Measurements from ENCODE around the gene TOP3A.

Gene TOP3A

DNA sequence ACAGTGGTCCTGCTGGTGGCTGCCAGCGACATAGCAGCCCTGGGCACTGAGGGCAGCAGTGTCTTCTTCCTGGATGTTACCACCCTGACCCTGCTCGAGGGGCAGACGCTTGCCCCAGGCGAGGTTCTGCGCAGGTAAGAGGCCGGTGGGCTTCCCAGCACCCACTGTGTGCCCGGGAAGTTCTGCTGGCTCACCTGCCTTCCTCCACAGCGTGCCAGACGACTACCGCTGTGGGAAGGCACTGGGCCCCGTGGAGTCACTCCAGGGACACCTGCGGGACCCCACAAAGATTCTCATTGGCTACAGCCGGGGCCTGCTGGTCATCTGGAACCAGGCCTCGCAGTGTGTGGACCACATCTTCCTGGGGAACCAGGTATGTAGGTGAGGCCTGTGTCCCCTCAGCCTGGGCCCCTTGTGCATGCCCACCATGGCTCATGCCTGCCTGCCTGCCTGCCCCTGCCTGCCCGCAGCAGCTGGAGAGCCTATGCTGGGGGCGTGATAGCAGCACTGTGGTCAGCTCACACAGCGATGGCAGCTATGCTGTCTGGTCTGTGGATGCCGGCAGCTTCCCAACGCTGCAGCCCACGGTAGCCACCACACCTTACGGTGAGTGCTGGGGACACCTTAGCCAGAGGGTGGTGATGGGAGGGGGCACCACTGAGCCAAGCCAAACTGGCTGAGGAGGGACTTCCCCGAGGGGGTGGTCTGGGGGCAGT lies 80.8 kb downstream of the TOP3A start:
- TF ChIP-seq CTCF (IDR thresholded peaks at IDR 0.05; ENCODE audit: extremely low read depth, missing control alignments) = no peak
- DNase-seq (ENCODE audit: low spot score) = no peak

DNA sequence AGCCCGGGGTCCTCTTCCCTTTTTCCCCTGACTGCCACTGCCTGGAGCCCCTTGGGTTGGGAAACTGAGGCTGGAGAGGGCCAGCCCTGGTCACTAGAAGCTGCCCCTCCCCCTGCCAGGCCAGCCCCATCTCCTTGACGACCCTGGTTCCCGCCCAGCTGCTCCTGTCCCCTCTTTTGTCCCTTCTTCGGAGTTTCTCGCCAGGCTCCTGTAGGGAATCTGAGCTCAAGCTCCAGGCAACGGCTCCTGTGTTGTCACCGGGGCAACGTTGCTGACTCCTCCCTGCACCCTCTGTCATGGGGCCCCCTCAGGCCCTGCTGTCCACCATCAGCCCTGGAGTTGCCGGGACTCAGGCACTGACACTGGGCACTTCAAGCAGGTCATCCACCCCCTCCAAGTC lies 83.6 kb downstream of the TOP3A start:
- TF ChIP-seq CTCF (IDR thresholded peaks at IDR 0.05; ENCODE audit: extremely low read depth, missing control alignments) = no peak
- DNase-seq (ENCODE audit: low spot score) = no peak

DNA sequence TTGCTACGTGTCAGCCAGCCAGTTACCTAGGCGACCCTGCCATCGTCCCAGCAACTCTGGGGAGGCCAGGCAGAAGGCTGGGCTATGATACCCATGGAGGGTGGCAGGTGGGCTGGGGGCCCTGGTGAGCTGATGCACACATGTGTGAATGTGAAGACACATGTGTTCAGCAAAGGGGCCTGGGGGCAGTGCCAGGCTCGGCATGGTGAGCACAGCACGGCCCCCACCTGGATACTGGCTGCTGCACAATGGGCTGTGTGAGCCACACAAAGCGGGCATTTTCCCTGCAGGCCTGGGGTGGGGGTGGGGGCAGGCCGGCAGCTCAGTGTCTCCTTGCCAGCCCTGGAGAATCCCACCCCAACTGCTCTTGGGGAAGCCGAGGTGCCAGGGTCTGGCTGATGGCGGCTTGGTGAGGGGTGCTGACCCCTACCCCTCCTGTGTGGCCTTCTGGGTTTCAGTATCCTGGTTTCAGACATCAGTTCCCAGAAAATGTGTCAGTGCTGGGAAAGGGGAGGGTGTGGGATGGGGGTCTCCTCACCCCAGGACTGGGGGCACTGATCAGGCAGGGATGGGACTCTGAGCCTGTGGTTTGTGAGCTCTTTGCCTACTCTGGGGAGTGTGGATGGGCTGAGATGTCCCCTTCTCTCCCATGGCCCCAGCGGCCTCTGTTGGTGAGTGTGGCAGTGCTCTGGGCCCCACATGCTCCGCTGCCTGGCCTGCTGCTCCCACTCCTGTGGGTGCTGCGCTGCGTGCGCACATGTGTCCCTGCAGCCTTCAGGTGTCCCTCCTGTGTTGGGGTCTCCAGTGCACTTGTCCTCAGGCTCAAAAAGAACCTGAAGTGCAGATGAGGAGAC lies 84.3 kb downstream of the TOP3A start:
- no peak for DNase-seq (ENCODE audit: low spot score)
- TF ChIP-seq CTCF (IDR thresholded peaks at IDR 0.05; ENCODE audit: extremely low read depth, missing control alignments) = no peak

DNA sequence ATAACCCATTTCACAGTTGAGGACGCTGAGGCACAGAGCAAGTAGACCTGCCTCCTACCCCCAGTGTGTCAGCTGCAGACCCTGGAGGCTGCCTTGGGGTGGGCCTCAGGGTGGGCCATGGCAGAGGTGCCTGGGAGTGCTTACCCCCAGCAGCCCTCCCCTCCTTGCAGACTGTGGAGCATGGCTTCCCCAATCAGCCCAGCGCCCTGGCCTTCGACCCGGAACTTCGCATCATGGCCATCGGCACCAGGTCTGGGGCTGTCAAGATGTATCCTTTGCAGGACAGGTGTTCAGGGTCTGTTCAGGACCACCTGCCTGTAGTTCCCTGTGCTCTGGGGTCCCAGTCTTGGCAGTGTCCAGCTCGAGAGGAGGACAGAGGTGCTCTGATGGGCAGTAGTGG lies 85.0 kb downstream of the TOP3A start:
- TF ChIP-seq CTCF (IDR thresholded peaks at IDR 0.05; ENCODE audit: extremely low read depth, missing control alignments) = no peak
- no peak for DNase-seq (ENCODE audit: low spot score)

- no peak for TF ChIP-seq CTCF (IDR thresholded peaks at IDR 0.05; ENCODE audit: extremely low read depth, missing control alignments)
- no peak for DNase-seq (ENCODE audit: low spot score)
These were observed 85.5 kb downstream of the TOP3A start for GRCh38 chr17:18229254-18229653.

DNA sequence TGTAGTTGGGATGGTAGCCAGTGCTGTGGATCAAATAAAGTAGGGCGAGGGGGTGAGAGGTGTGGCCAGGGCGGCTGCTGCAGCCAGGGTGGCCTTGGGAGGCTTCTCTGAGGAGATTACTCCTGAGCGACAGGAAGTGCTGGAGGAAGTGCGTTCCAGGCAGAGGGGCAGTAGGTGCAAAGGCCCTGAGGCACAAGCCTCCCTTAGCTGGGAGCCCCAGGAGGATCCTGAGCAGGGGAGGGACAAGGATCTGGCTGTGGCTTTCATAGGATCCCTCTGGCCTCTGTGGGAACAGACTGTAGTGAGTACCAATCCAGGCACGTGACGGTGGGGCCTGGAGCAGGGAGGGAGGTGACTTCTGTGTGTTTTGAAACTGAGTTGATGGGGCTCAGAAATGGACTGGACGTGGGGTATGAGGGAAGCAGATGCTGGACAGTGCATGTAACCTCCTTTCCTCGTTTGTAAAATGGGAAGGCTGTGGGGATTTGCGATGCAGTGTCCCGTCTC lies 86.6 kb downstream of the TOP3A start:
- TF ChIP-seq CTCF (IDR thresholded peaks at IDR 0.05; ENCODE audit: extremely low read depth, missing control alignments) = no peak

DNA sequence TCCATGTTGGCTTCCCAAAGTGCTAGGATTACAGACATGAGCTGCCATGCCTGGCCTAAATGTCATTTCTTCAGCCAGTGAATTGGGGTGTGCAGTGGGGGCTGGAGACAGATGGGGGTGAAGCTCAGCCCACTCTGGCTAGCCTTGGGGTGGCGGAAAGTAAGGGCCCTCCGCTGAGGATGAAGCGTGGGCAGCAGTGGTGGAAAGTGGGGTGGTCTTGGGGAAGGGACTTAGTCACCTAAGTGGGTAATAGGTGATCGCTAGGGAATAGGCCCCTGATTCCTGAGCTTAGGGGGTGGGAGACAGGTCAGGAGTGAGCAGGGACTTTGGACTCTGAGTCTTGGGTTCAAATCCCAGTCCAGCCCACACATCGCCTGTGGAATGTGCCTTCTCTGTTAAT lies 87.2 kb downstream of the TOP3A start:
- no peak for TF ChIP-seq CTCF (IDR thresholded peaks at IDR 0.05; ENCODE audit: extremely low read depth, missing control alignments)

More for the DNA sequence above, 86.6 kb downstream of the TOP3A start:
- DNase-seq (ENCODE audit: low spot score) = no peak

More for the DNA sequence above, 87.2 kb downstream of the TOP3A start:
- no peak for DNase-seq (ENCODE audit: low spot score)
